HEK293 (cell line): ENCODE measurements around the gene CAPN1.

Experiments used
- CTCF ChIP-seq: fragments of 450-650 bp; formaldehyde crosslinking; IDR thresholded peaks from 2 replicates; pipeline ENCODE4 v1.5.1; 2016; ENCODE audit warnings: missing biosample characterization, missing genetic modification characterization
- GLIS2 ChIP-seq: fragments of 450-650 bp; formaldehyde crosslinking; IDR thresholded peaks from 2 replicates; pipeline ENCODE4 v1.5.1; 2016; ENCODE audit warnings: missing biosample characterization, missing genetic modification characterization
- KLF17 ChIP-seq: fragments of 450-650 bp; formaldehyde crosslinking; IDR thresholded peaks from 2 replicates; pipeline ENCODE4 v1.5.1; 2016; ENCODE audit warnings: missing biosample characterization, missing genetic modification characterization
- SP7 ChIP-seq: fragments of 450-650 bp; formaldehyde crosslinking; IDR thresholded peaks from 2 replicates; pipeline ENCODE4 v1.5.1; 2016; ENCODE audit warnings: missing biosample characterization, missing genetic modification characterization
- YY1 ChIP-seq: fragments of 450-650 bp; formaldehyde crosslinking; IDR thresholded peaks from 2 replicates; pipeline ENCODE4 v1.5.1; 2018; ENCODE audit warnings: missing biosample characterization, missing genetic modification characterization
- ZNF274 ChIP-seq, 2 experiments: fragments of 200-500 bp in 1 of 2; fragments of 450-650 bp in 1 of 2; sonication (Bioruptor generic) in 1 of 2; formaldehyde crosslinking in 1 of 2; IDR thresholded peaks; 2 replicates each; pipeline versions ENCODE4 v1.5.1 to v1.6.1; 2014 to 2016; ENCODE audit warnings: borderline replicate concordance in 1 of 2, inconsistent platforms in 1 of 2, low read length in 1 of 2, missing biosample characterization in 1 of 2, missing genetic modification characterization in 1 of 2
- ZNF747 ChIP-seq: fragments of 450-650 bp; formaldehyde crosslinking; IDR thresholded peaks from 2 replicates; pipeline ENCODE4 v1.5.1; 2016; ENCODE audit warnings: missing biosample characterization, missing genetic modification characterization
- ZNF785 ChIP-seq: fragments of 450-650 bp; formaldehyde crosslinking; IDR thresholded peaks from 2 replicates; pipeline ENCODE4 v1.5.1; 2016; ENCODE audit warnings: missing biosample characterization, missing genetic modification characterization
- TF ChIP-seq, protein P1 (sequence below): fragments of 450-650 bp; formaldehyde crosslinking; IDR thresholded peaks from 2 replicates; pipeline ENCODE4 v1.5.1; 2016; ENCODE audit warnings: missing biosample characterization, missing genetic modification characterization
- TF ChIP-seq, protein P2 (sequence below): fragments of 450-650 bp; formaldehyde crosslinking; IDR thresholded peaks from 2 replicates; pipeline ENCODE4 v1.5.1; 2016; ENCODE audit warnings: missing biosample characterization, missing genetic modification characterization

DNA sequence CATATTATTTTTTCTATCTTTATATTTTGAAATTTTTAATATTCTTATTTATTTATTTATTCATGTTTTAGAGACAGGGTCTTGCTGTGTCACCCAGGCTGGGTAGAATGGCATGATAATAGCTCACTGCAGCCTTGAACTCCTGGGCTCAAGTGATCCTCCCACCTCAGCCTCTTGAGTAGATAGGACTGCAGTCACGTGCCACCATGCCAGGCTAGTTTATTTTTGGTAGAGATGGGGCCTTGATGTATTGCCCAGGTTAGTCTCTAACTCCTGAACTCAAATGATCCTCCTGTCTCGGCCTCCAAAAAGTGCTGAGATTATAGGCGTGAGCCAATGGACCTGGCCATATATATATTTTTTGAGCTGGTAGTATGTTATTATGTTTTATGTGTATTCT is 14.1 kb upstream of the CAPN1 start:
- TF ChIP-seq CTCF (no peak), ZNF785 (tag by site-specific recombination) (no peak), ZNF747 (no peak), KLF17 (no peak), GLIS2 (tag by site-specific recombination) (no peak), YY1 (tag by site-specific recombination) (no peak), ZNF274 (IDR thresholded peaks at IDR 0.05; ENCODE audit: low read length) (no peak), ZNF274 (tag by site-specific recombination; IDR thresholded peaks at IDR 0.05; ENCODE audit: borderline replicate concordance) (no peak), SP7 (tag by site-specific recombination) (no peak)
- TF ChIP-seq, protein P1, sequence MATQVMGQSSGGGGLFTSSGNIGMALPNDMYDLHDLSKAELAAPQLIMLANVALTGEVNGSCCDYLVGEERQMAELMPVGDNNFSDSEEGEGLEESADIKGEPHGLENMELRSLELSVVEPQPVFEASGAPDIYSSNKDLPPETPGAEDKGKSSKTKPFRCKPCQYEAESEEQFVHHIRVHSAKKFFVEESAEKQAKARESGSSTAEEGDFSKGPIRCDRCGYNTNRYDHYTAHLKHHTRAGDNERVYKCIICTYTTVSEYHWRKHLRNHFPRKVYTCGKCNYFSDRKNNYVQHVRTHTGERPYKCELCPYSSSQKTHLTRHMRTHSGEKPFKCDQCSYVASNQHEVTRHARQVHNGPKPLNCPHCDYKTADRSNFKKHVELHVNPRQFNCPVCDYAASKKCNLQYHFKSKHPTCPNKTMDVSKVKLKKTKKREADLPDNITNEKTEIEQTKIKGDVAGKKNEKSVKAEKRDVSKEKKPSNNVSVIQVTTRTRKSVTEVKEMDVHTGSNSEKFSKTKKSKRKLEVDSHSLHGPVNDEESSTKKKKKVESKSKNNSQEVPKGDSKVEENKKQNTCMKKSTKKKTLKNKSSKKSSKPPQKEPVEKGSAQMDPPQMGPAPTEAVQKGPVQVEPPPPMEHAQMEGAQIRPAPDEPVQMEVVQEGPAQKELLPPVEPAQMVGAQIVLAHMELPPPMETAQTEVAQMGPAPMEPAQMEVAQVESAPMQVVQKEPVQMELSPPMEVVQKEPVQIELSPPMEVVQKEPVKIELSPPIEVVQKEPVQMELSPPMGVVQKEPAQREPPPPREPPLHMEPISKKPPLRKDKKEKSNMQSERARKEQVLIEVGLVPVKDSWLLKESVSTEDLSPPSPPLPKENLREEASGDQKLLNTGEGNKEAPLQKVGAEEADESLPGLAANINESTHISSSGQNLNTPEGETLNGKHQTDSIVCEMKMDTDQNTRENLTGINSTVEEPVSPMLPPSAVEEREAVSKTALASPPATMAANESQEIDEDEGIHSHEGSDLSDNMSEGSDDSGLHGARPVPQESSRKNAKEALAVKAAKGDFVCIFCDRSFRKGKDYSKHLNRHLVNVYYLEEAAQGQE = no peak
- TF ChIP-seq, protein P2, sequence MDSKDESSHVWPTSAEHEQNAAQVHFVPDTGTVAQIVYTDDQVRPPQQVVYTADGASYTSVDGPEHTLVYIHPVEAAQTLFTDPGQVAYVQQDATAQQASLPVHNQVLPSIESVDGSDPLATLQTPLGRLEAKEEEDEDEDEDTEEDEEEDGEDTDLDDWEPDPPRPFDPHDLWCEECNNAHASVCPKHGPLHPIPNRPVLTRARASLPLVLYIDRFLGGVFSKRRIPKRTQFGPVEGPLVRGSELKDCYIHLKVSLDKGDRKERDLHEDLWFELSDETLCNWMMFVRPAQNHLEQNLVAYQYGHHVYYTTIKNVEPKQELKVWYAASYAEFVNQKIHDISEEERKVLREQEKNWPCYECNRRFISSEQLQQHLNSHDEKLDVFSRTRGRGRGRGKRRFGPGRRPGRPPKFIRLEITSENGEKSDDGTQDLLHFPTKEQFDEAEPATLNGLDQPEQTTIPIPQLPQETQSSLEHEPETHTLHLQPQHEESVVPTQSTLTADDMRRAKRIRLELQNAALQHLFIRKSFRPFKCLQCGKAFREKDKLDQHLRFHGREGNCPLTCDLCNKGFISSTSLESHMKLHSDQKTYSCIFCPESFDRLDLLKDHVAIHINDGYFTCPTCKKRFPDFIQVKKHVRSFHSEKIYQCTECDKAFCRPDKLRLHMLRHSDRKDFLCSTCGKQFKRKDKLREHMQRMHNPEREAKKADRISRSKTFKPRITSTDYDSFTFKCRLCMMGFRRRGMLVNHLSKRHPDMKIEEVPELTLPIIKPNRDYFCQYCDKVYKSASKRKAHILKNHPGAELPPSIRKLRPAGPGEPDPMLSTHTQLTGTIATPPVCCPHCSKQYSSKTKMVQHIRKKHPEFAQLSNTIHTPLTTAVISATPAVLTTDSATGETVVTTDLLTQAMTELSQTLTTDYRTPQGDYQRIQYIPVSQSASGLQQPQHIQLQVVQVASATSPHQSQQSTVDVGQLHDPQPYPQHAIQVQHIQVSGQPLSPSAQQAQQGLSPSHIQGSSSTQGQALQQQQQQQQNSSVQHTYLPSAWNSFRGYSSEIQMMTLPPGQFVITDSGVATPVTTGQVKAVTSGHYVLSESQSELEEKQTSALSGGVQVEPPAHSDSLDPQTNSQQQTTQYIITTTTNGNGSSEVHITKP = no peak
